KOPT-K1 (cell line): ENCODE measurements around the gene RAB12.
"Not testable (repeated sequence)": the region's sequence is repeated elsewhere in the genome, so short reads cannot be mapped to it uniquely, and the experiment has no call there.

ENCODE experiments used
- H3K27ac ChIP-seq: fragments of 200-600 bp; sonication (generic); 2 replicates; pipeline ENCODE4 v1.5.1; 2016; ENCODE audit warnings: antibody characterized with exemption, mild to moderate bottlenecking, low read depth, low read length; ENCODE audit not compliant: poor library complexity, severe bottlenecking
- H3K36me3 ChIP-seq: fragments of 200-600 bp; sonication (generic); 2 replicates; pipeline ENCODE4 v1.5.1; 2017; ENCODE audit warnings: antibody characterized with exemption, mild to moderate bottlenecking, low read length, moderate library complexity; ENCODE audit not compliant: insufficient read depth
- H3K9me3 ChIP-seq: fragments of 200-600 bp; sonication (generic); 2 replicates; pipeline ENCODE4 v1.5.1; 2017; ENCODE audit warnings: antibody characterized with exemption, low read length, mild to moderate bottlenecking; ENCODE audit not compliant: insufficient read depth, poor library complexity, severe bottlenecking

RAB12 gene

DNA sequence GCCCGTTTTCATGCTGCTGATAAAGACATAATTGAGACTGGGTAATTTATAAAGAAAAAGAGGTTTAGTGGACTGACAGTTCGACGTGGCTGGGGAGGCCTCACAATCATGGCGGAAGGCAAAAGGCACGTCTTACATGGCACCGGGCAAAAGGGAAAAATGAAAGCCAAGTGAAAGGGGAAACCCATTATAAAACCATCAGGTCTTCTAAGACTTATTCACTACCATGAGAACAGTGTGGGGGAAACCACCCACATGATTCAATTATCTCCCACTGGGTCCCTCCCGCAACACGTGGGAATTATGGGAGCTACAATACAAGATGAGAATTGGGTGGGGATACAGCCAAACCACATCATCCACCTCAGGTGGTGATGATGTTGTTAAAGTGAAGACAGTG, 3.3 kb upstream of the RAB12 start:
- H3K36me3 ChIP-seq = no peaks in the 10 kb centered on the region

GRCh38 chr18:8607776-8608742, 1.2 kb upstream of the RAB12 start:
- no peak overlapping the region for H3K27ac ChIP-seq
- H3K9me3 ChIP-seq = no peaks in the 10 kb centered on the region
- H3K36me3 ChIP-seq = peaks cover 16% of the 10 kb centered on the region

More for the DNA sequence above, 3.3 kb upstream of the RAB12 start:
- H3K27ac ChIP-seq = no peak overlapping the region
- H3K9me3 ChIP-seq = no peaks in the 10 kb centered on the region

- H3K27ac ChIP-seq = peak overlapping the region; percentile 69
Observed at GRCh38 chr18:8609659-8610458, 622 bp downstream of the RAB12 start.

DNA sequence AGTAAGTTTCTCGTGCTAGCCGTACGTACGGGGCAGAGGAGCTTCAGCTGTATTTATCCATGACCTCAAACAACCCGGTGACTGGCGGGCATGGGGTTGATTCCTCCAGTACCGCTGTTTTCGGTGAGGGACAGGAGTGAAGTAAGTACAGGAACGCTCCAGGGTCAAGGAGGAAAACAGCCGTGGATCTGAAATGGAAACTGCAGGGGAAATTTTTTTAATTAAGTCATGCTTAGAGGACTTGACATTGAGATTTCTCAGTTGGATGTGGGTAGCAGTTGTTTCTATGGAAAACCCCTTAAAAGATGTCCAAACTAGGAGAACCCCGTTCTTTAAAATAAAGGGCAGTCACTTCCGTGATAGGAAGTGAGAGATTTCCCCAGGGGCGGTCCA, 1.2 kb downstream of the RAB12 start:
- peak overlapping the region; percentile 69 for H3K27ac ChIP-seq
- peaks cover 37% of the 10 kb centered on the region for H3K36me3 ChIP-seq
- no peaks in the 10 kb centered on the region for H3K9me3 ChIP-seq

More at GRCh38 chr18:8609659-8610458, 622 bp downstream of the RAB12 start:
- H3K36me3 ChIP-seq = peaks cover 31% of the 10 kb centered on the region
- no peaks in the 10 kb centered on the region for H3K9me3 ChIP-seq

GRCh38 chr18:8611916-8612576, 2.8 kb downstream of the RAB12 start:
- Histone ChIP-seq H3K9me3 (no peaks in the 10 kb centered on the region), H3K27ac (no peak overlapping the region), H3K36me3 (peaks cover 51% of the 10 kb centered on the region)

- Histone ChIP-seq H3K36me3 (peaks cover 77% of the 10 kb centered on the region), H3K27ac (no peak overlapping the region), H3K9me3 (peaks cover 9% of the 10 kb centered on the region)
Observed at GRCh38 chr18:8614875-8615274, 5.6 kb downstream of the RAB12 start.

DNA sequence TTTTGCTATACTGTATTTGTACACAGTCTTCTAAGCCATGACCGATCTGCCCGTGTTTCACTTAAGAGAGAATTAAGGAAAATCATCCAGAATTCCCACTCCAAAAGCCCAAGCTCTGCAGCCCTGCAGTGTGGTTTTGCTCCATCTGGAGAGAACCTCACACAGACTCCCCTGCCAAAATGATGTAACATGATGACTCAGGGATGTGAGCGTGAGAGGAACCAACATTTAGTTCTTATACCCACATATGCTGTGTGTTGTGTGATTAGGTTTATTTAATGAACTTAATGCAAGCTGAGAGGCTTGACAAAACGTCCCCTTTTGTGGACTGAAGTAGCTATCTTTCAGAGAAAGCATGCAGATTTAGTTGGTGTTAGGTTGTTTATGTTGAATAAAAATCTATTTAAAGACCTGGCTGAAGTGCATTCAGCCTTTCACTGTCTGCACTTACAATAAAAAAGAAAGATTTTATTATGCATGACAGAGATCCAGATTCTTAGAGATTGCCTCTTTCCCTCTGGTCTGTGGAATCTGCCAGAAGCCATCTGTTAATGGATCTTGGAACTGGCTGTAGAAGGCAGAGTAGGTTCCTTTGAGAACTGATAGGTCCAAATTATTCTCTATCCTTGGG, 6.3 kb downstream of the RAB12 start:
- Histone ChIP-seq H3K9me3 (peaks cover 13% of the 10 kb centered on the region), H3K27ac (no peak overlapping the region), H3K36me3 (peaks cover 83% of the 10 kb centered on the region)

DNA sequence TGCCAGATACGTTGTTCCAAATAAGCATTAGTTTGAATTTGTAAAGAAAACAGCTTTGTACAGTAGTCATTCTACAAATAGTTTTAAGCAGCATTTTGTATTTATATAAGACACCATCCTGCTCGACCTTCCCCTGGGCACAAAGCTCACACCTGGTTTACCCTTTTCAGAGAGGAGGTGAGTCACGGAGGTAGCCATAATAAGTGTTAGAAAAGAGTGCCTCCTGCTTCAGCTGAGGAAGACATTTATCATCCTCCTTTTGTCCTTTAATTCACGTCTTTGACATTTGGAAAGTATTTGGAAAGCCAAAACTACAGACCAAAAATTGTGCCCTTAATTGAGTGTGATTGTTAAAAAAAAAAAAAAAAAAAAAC, 6.8 kb downstream of the RAB12 start:
- peaks cover 18% of the 10 kb centered on the region for H3K9me3 ChIP-seq
- peaks cover 88% of the 10 kb centered on the region for H3K36me3 ChIP-seq
- no peak overlapping the region for H3K27ac ChIP-seq

DNA sequence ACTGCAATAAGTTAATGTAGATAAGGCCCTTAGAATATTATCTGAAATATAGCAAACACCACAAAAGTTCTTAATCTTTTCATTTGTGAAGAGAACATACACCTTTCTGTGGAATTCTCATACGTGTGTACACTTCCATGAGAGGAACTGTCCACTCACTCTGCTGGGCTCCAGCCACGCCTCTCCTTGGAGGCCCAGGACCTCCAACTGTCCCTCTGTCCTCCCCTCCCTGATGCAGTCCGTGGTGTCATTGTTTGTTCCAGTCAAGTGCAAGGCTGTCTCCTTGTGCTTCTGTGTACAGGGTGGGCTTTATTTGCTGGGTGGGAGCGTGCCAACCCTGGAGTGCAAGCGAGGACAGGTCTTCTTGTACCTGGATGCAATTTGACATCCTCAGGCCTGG, 8.7 kb downstream of the RAB12 start:
- H3K27ac ChIP-seq = no peak overlapping the region
- peaks cover 92% of the 10 kb centered on the region for H3K36me3 ChIP-seq
- peaks cover 36% of the 10 kb centered on the region for H3K9me3 ChIP-seq

DNA sequence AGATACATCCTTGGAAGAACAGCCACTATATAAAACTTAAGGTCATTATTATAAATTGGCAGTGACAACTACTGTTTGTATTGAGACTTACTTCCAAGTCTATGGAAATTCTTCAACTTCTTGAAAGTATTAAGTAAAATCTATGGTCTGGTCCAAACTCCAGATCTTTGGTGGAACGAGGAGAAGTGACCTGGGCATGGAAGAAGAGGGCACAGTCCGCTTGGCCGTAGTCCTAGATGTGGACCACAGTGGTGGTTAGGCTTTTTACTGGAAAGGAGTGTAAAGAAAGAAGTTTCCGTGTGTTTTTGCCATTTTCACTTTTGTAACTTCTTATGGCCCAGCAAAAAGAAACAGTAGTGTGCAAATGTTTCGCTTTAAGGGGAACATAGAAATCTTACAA, 9.8 kb downstream of the RAB12 start:
- peaks cover 82% of the 10 kb centered on the region for H3K36me3 ChIP-seq

GRCh38 chr18:8619835-8620577, 10.8 kb downstream of the RAB12 start:
- H3K9me3 ChIP-seq = peaks cover 36% of the 10 kb centered on the region
- H3K36me3 ChIP-seq = peaks cover 82% of the 10 kb centered on the region
- H3K27ac ChIP-seq = no peak overlapping the region

More for the DNA sequence above, 9.8 kb downstream of the RAB12 start:
- H3K9me3 ChIP-seq = peaks cover 36% of the 10 kb centered on the region
- H3K27ac ChIP-seq = no peak overlapping the region

- Histone ChIP-seq H3K36me3 (peaks cover 82% of the 10 kb centered on the region), H3K27ac (no peak overlapping the region), H3K9me3 (peaks cover 36% of the 10 kb centered on the region)
Observed at GRCh38 chr18:8620845-8621244, 11.6 kb downstream of the RAB12 start.

GRCh38 chr18:8622625-8623024, 13.4 kb downstream of the RAB12 start:
- H3K27ac ChIP-seq = not testable (repeated sequence)
- H3K36me3 ChIP-seq = peaks cover 84% of the 10 kb centered on the region

GRCh38 chr18:8623549-8624106, 14.4 kb downstream of the RAB12 start:
- peaks cover 36% of the 10 kb centered on the region for H3K9me3 ChIP-seq
- peaks cover 86% of the 10 kb centered on the region for H3K36me3 ChIP-seq
- H3K27ac ChIP-seq = no peak overlapping the region

More at GRCh38 chr18:8622625-8623024, 13.4 kb downstream of the RAB12 start:
- H3K9me3 ChIP-seq = peaks cover 36% of the 10 kb centered on the region
